SK-N-SH treated with all-trans-retinoic acid at 6 μM for 48 hours (cell line): ENCODE data around the gene FAM180A.

Source experiments
- GLIS3 ChIP-seq: fragments of 250-450 bp; sonication (Bioruptor Pico); IDR thresholded peaks from 2 replicates; pipeline ENCODE4 v1.5.0; 2020; ENCODE audit warnings: mild to moderate bottlenecking, moderate library complexity
- ISL1 ChIP-seq: fragments of 250-450 bp; sonication (Bioruptor Pico); IDR thresholded peaks from 2 replicates; pipeline ENCODE4 v2.1.2; 2022; ENCODE audit warnings: mild to moderate bottlenecking, moderate library complexity
- RARB ChIP-seq: fragments of 250-450 bp; sonication (Bioruptor Pico); IDR thresholded peaks from 2 replicates; pipeline ENCODE4 v1.8.0; 2021; ENCODE audit warnings: mild to moderate bottlenecking, moderate library complexity
- TCF4 ChIP-seq: fragments of 250-450 bp; sonication (Bioruptor Pico); IDR thresholded peaks from 2 replicates; pipeline ENCODE4 v1.8.0; 2021; ENCODE audit warnings: mild to moderate bottlenecking, moderate library complexity, borderline replicate concordance
- ZNF565 ChIP-seq: fragments of 450-650 bp; formaldehyde crosslinking; conservative IDR thresholded peaks from 2 replicates; pipeline ENCODE4 v1.5.0; 2020; ENCODE audit warnings: low read depth, mild to moderate bottlenecking, moderate library complexity
- ZNF70 ChIP-seq: fragments of 450-650 bp; formaldehyde crosslinking; IDR thresholded peaks from 2 replicates; pipeline ENCODE4 v1.5.0; 2020; ENCODE audit warnings: mild to moderate bottlenecking, moderate library complexity
- ZNF8 ChIP-seq: fragments of 450-650 bp; formaldehyde crosslinking; IDR thresholded peaks from 2 replicates; pipeline ENCODE4 v1.5.0; 2020; ENCODE audit warnings: mild to moderate bottlenecking, moderate library complexity

DNA sequence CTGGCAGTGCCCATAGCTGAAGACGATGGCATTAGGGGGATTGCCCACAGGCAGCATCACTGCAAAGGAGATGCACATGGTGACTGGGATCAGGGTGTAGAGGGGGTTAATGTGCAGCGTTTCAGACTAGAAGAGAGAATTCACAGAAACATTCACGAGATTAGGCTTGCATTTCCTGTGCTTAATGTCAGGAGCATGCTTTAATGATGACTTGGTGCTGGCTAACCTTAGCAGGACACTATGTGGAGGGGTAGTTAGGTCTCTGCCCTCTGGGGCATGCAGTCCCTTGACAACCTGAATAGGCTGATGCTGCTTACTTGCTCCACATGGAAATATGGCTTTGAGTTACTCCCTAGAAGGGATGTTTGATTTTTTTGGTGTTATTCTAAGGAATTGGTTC is 64.5 kb downstream of the FAM180A start:
- no peak for TF ChIP-seq ISL1 (CRISPR knock-in tag)
- no peak for TF ChIP-seq ZNF565 (CRISPR knock-in tag)
- TF ChIP-seq ZNF8 (CRISPR knock-in tag), result no peak
- 0 out of 2 replicates have a peak, but pooled peaks have one; percentile 17 for TF ChIP-seq GLIS3
- TF ChIP-seq ZNF70 (CRISPR knock-in tag), result no peak
- no peak for TF ChIP-seq TCF4 (CRISPR knock-in tag)
- no peak for TF ChIP-seq RARB (CRISPR knock-in tag)
